Common myeloid progenitor, CD34-positive (primary cell): ENCODE results near the gene SRXN1.

Experiments used
- CTCF ChIA-PET: fragments of 350-600 bp; sonication (Branson Sonifier 250); formaldehyde crosslinking; loops from one replicate; lab custom pipeline; 2021; ENCODE audit warnings: antibody characterized with exemption; lab: Charles Lee
- POLR2A ChIA-PET: fragments of 350-600 bp; sonication (Branson Sonifier 250); formaldehyde crosslinking; loops from one replicate; lab custom pipeline; 2021; ENCODE audit warnings: antibody characterized with exemption; lab: Charles Lee
- DNase-seq, 3 donors: peaks; one replicate each; pipeline versions ENCODE4 v3.0.0 to v3.0.0-alpha.2; 2013
- H3K27ac ChIP-seq, 2 experiments: 1 replicate in 1 of 2; 2 replicates in 1 of 2; pipeline ENCODE4 v1.7.0; 2013; ENCODE audit warnings: inconsistent platforms in 2 of 2, low read length in 2 of 2, mild to moderate bottlenecking in 2 of 2, low read depth in 1 of 2, moderate library complexity in 1 of 2; ENCODE audit not compliant: severe bottlenecking in 2 of 2, insufficient read depth in 1 of 2, poor library complexity in 1 of 2
- H3K27me3 ChIP-seq, 5 experiments: replicated peaks in 2 of 5; 1 replicate in 3 of 5; 2 replicates in 2 of 5; pipeline versions ENCODE4 v1.6.1 to v1.7.0; 2013; ENCODE audit warnings: low read length in 4 of 5, mild to moderate bottlenecking in 2 of 5, moderate library complexity in 2 of 5, inconsistent platforms in 1 of 5; ENCODE audit not compliant: insufficient read depth in 5 of 5, control insufficient read depth in 4 of 5
- H3K36me3 ChIP-seq, 4 experiments: 1 replicate in 2 of 4; 2 replicates in 2 of 4; pipeline versions ENCODE4 v1.6.1 to v1.7.0; 2013; ENCODE audit warnings: low read length in 3 of 4, control low read depth in 1 of 4, mild to moderate bottlenecking in 1 of 4; ENCODE audit not compliant: control insufficient read depth in 4 of 4, insufficient read depth in 4 of 4
- H3K4me1 ChIP-seq, 4 experiments: 1 replicate in 3 of 4; 2 replicates in 1 of 4; pipeline versions ENCODE4 v1.6.1 to v1.7.1; 2013; ENCODE audit warnings: low read length in 3 of 4, mild to moderate bottlenecking in 3 of 4, control low read depth in 1 of 4, inconsistent platforms in 1 of 4, moderate library complexity in 1 of 4; ENCODE audit not compliant: control insufficient read depth in 4 of 4, insufficient read depth in 4 of 4; ENCODE audit errors: control extremely low read depth in 1 of 4
- H3K4me3 ChIP-seq, 7 experiments: 1 replicate in 4 of 7; 2 replicates in 3 of 7; pipeline versions ENCODE4 v1.5.1 to v1.7.0; 2013; ENCODE audit warnings: mild to moderate bottlenecking in 7 of 7, low read length in 6 of 7, moderate library complexity in 6 of 7, inconsistent platforms in 2 of 7, low read depth in 2 of 7, control low read depth in 1 of 7; ENCODE audit not compliant: insufficient read depth in 4 of 7, control insufficient read depth in 1 of 7; ENCODE audit errors: extremely low read depth in 1 of 7
- H3K9me3 ChIP-seq, 5 experiments: 1 replicate in 4 of 5; 2 replicates in 1 of 5; pipeline versions ENCODE4 v1.6.1 to v1.7.1; 2013; ENCODE audit warnings: low read length in 4 of 5, mild to moderate bottlenecking in 2 of 5, inconsistent platforms in 1 of 5, low read depth in 1 of 5, moderate library complexity in 1 of 5; ENCODE audit not compliant: control insufficient read depth in 4 of 5, insufficient read depth in 2 of 5; ENCODE audit errors: control extremely low read depth in 1 of 5
- WGBS: methylation state at CpG from one replicate; pipeline ENCODE4 v1.1.5; 2013; ENCODE audit not compliant: insufficient coverage; 5-methylcytosine and 5-hydroxymethylcytosine counted together

The SRXN1 gene

GRCh38 chr20:631101-631500, 21.9 kb downstream of the SRXN1 start:
- Histone ChIP-seq H3K36me3 (no peaks in the 10 kb centered on the region), H3K4me1 (no peaks in the 10 kb centered on the region), H3K27ac (no peak overlapping the region), H3K4me3 (no peak overlapping the region), H3K27me3 (no peaks in the 10 kb centered on the region), H3K9me3 (no peaks in the 10 kb centered on the region)
- POLR2A ChIA-PET, result no interaction called here
- no CpG with 5 or more reads among the region's 1 CpG for WGBS
- DNase-seq, result no peak
- CTCF ChIA-PET, result interaction anchor here (0.8 to 2.1 kb wide), 4 partner anchors 13 to 68 kb away, joined by 3 to 6 read pairs (median 4); no protein-coding TSS in a partner anchor

DNA sequence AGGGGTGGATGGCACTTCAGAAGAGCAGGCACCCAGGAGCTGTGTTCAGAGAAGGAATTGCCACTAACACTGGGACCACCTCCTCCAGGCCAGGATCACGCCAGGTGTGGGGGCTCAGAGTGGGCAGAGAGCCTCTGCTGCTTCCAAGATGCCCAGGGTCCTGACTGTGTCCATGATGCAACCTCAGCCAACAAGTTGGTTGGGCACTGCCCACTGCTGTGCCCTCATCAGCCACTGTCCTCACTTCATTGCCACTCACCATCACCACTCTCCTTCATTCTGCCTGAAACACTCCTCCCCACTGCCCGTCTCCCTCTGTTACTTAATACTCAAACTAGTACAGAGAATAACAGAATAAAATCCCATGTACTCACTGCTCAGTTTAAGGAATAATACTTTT, 26.4 kb downstream of the SRXN1 start:
- POLR2A ChIA-PET, result interaction anchor here (0.7 kb wide), 1 partner anchor 42 kb away, joined by 3 read pairs; no protein-coding TSS in a partner anchor
- no peak overlapping the region for H3K27ac ChIP-seq
- no peak overlapping the region for H3K4me3 ChIP-seq
- H3K9me3 ChIP-seq, result peaks cover 0 to 4% (median 0%) of the 10 kb centered on the region in 5 experiments
- no peaks in the 10 kb centered on the region for H3K27me3 ChIP-seq
- DNase-seq, result no peak
- WGBS, result 100% methylated on average over 1 of the region's 2 CpGs
- H3K36me3 ChIP-seq, result no peaks in the 10 kb centered on the region
- CTCF ChIA-PET, result interaction anchor here (1.1 to 2.9 kb wide), 2 partner anchors 13 to 66 kb away, joined by 3 to 8 read pairs; no protein-coding TSS in a partner anchor
- peaks cover 1 to 21% (median 14%) of the 10 kb centered on the region in 4 experiments for H3K4me1 ChIP-seq

GRCh38 chr20:625360-625932, 27.6 kb downstream of the SRXN1 start:
- Histone ChIP-seq H3K4me3 (no peak overlapping the region), H3K27me3 (no peaks in the 10 kb centered on the region), H3K27ac (no peak overlapping the region), H3K4me1 (peaks cover 1 to 27% (median 15%) of the 10 kb centered on the region in 4 experiments), H3K36me3 (no peaks in the 10 kb centered on the region), H3K9me3 (peaks cover 0 to 4% (median 0%) of the 10 kb centered on the region in 5 experiments)
- POLR2A ChIA-PET, result interaction anchor here (0.6 kb wide), 1 partner anchor 131 kb away, joined by 4 read pairs; no protein-coding TSS in a partner anchor
- CTCF ChIA-PET, result interaction anchor here (1.0 to 4.6 kb wide), 4 partner anchors 8 to 63 kb away, joined by 3 to 17 read pairs (median 4); no protein-coding TSS in a partner anchor
- DNase-seq, result peak in 2 of 3 donors; percentile 68 to 84
- WGBS, result 86% methylated on average over 1 of the region's 4 CpGs

GRCh38 chr20:623704-624103, 29.3 kb downstream of the SRXN1 start:
- DNase-seq, result peak in 2 of 3 donors; percentile 30 to 34
- Histone ChIP-seq H3K4me3 (no peak overlapping the region), H3K27ac (no peak overlapping the region), H3K9me3 (peaks cover 0 to 4% (median 0%) of the 10 kb centered on the region in 5 experiments), H3K27me3 (no peaks in the 10 kb centered on the region), H3K4me1 (peaks cover 1 to 30% (median 15%) of the 10 kb centered on the region in 4 experiments), H3K36me3 (no peaks in the 10 kb centered on the region)
- 0% methylated on average over 1 of the region's 4 CpGs for WGBS
- CTCF ChIA-PET, result interaction anchor here (1.1 to 4.6 kb wide), 5 partner anchors 12 to 62 kb away, joined by 3 to 17 read pairs (median 3); no protein-coding TSS in a partner anchor
- POLR2A ChIA-PET, result interaction anchor here (0.6 kb wide), 1 partner anchor 52 kb away, joined by 3 read pairs; no protein-coding TSS in a partner anchor

DNA sequence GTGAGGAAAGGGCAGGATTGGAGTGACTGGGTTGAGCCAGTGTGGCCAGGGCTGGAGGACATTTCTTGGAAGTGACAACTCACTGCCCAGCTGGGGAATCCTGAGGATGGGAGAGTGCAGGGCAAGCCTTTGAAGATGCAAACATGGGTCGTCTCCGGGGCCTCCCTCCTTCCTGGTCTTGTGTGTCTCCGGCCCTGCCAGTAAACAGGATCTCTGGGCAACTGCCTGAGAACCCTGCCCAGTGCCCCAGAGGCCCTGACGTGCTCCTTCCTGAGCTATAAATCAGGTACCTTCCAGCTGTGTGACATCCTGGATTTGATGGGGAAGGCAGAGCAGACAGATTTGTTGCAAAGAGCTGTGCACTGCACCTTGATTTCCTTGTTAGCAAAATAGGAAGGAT, 30.0 kb downstream of the SRXN1 start:
- POLR2A ChIA-PET, result no interaction called here
- peaks cover 0 to 8% (median 3%) of the 10 kb centered on the region in 5 experiments for H3K9me3 ChIP-seq
- H3K27ac ChIP-seq, result no peak overlapping the region
- H3K27me3 ChIP-seq, result no peaks in the 10 kb centered on the region
- CTCF ChIA-PET, result interaction anchor here (1.1 to 4.6 kb wide), 4 partner anchors 11 to 44 kb away, joined by 3 to 17 read pairs (median 3); no protein-coding TSS in a partner anchor
- H3K4me1 ChIP-seq, result peaks cover 1 to 30% (median 15%) of the 10 kb centered on the region in 4 experiments
- DNase-seq, result no peak
- 7% methylated on average over 4 of the region's 4 CpGs for WGBS
- H3K36me3 ChIP-seq, result no peaks in the 10 kb centered on the region
- no peak overlapping the region for H3K4me3 ChIP-seq

- WGBS, result 81% methylated on average over 6 of the region's 7 CpGs
- H3K4me1 ChIP-seq, result peaks cover 1 to 30% (median 15%) of the 10 kb centered on the region in 4 experiments
- peaks cover 0 to 11% (median 3%) of the 10 kb centered on the region in 5 experiments for H3K9me3 ChIP-seq
- POLR2A ChIA-PET, result no interaction called here
- H3K27me3 ChIP-seq, result no peaks in the 10 kb centered on the region
- CTCF ChIA-PET, result interaction anchor here (1.4 to 4.6 kb wide), 4 partner anchors 10 to 60 kb away, joined by 4 to 17 read pairs (median 6); no protein-coding TSS in a partner anchor
- DNase-seq, result no peak
- H3K27ac ChIP-seq, result no peak overlapping the region
- H3K36me3 ChIP-seq, result no peaks in the 10 kb centered on the region
- H3K4me3 ChIP-seq, result no peak overlapping the region
Measured at GRCh38 chr20:622161-622560, 30.8 kb downstream of the SRXN1 start.
